OCI-LY3 (cell line): ENCODE data around the gene LOXL3.

ENCODE experiments used
- CTCF ChIP-seq: fragments of 200-600, 300-600 bp; sonication (generic); IDR thresholded peaks from 2 replicates; pipeline ENCODE4 v1.5.1; 2014; ENCODE audit warnings: antibody characterized with exemption, low read length, low read depth
- EZH2phosphoT487 ChIP-seq: fragments of 200-600 bp; shearing (Covaris generic); IDR thresholded peaks from 2 replicates; pipeline ENCODE4 v1.6.1; 2018; ENCODE audit warnings: antibody characterized with exemption, mixed run types, low read depth

DNA sequence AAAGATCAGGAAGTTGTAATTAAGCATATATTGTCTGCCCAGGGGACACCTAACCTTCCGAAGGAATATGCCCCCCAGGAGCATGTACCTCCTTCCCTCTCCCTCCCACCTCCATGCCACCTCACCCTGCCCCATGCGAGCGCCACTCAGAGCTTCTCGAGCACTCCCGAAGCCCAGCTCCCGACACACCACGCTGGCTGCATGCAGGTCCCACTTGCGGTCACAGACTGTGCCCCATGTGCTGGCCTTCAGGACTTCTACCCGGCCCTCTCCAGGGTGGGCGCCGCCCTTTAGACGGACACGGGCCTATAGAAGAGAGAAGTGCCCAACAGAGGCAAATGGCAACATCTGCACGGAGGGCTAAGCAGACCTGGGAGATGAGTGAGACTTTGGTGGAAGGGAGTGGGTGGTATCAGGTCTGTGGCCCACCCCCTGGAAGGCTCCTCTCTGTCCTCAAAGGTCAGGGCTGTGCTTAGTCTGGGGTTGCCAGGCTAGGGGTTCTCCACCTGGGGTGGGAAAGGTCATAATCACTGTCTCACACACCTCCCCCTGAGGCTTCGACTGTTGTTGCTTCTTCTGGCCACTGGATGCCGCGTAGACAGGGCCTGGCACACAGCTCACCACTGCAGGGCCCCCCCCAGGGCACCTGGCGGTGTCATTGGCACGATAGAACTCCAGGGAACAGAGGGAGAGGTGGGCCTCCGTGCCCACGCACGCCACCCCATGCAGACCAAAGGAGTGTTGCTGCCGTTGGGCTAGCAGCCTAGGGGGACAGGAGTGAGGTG, 17.4 kb downstream of the LOXL3 start:
- no peak for TF ChIP-seq CTCF
- TF ChIP-seq EZH2phosphoT487: no peak
